ENCODE results near the gene LPA. TPM values are rescaled to one million over a fixed set of nuclear protein-coding genes. Genes with fewer than 3 reads are reported as not detected.

Gene LPA
- total RNA-seq, 1 experiment from 2014 or later, result 0.13 TPM

DNA sequence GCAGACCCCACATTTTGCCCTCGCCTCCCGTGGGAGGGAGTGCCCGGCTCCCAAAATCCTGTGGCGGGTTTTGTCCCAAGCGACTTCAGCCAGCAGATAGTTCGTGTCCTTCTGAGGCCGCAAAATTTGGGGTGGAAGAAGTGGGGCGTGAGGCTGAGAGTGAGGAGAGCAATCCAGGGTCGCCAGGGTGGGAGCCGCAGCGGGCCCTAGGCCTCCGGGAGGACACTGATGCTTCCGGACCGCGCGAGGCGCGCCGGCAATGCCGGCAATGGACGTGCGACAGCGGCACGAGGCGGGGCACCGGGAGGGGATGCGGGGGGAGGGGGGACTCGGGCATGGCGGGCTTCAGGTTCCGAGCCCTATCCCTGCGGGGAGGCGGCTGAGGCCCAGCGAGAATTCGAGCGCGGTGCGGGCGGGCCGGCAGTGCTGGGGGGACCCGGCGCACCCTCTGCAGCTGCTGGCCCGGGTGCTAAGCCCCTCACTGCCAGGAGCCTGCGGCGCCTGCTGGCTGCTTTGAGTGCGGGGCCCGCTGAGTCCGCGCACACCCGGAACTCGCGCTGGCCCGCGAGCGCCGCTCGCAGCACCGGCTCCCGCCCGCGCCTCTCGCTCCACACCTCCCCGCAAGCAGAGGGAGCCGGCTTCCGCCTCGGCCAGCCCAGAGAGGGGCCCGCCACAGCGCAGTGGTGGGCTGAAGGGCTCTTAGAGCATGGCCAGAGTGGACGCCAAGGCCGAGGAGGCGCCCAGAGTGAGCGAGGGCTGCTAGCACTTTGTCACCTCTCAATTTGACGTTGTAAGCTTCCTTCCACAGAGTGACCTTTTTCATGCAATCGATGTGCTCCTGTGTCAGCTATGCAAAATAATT lies 143.8 kb downstream of the LPA start:
- H3K4ac ChIP-seq (ENCODE audit: low read depth, low read length), result no peak overlapping the region
- DNase-seq, result peak; percentile 80
- Mint-ChIP-seq H3K36me3 (ENCODE audit: insufficient read depth in 1 of 3, low read depth in 3 of 3) (peaks cover 0 to 5% (median 3%) of the 10 kb centered on the region in 3 experiments; a peak in 1 of 7 replicates), H3K27me3 (ENCODE audit: low read depth) (peaks cover 2% of the 10 kb centered on the region), H3K9me3 (peaks cover 5 to 9% of the 10 kb centered on the region in 2 experiments), H3K4me1 (peaks cover 21 to 24% of the 10 kb centered on the region in 2 experiments), H3K27ac (peak overlapping the region in 2 of 3 experiments; percentile 87 to 93; a peak in 3 of 7 replicates), H3K4me3 (peak overlapping the region; percentile 87 to 90)
- H3K23ac ChIP-seq (ENCODE audit: insufficient read length, low read depth, low read length), result no peak overlapping the region
- no peaks in the 10 kb centered on the region for H3K27me3 ChIP-seq (ENCODE audit: insufficient read depth, low read length)
- no peaks in the 10 kb centered on the region for H3K79me2 ChIP-seq (ENCODE audit: insufficient read depth, low read length)
- H2AK5ac ChIP-seq (ENCODE audit: insufficient read length, low read length), result no peak overlapping the region
- H3K4me2 ChIP-seq (ENCODE audit: insufficient read depth, insufficient read length, low read length), result peak overlapping the region; percentile 65
- H3K23me2 ChIP-seq (ENCODE audit: insufficient read length, low read depth, low read length, poor library complexity, severe bottlenecking), result peaks cover 5% of the 10 kb centered on the region
- peak overlapping the region; percentile 64 for H2BK12ac ChIP-seq (ENCODE audit: insufficient read length, low read depth, low read length)
- H3K56ac ChIP-seq (ENCODE audit: insufficient read length, low read depth, low read length), result no peak overlapping the region
- H3K18ac ChIP-seq (ENCODE audit: insufficient read length, low read depth, low read length), result peak overlapping the region; percentile 93
- no peaks in the 10 kb centered on the region for H3K79me1 ChIP-seq (ENCODE audit: insufficient read depth, low read depth, low read length, poor library complexity, severe bottlenecking)
- no peak overlapping the region for H4K8ac ChIP-seq (replicated peaks; ENCODE audit: insufficient read length, low read depth, low read length)
- peak overlapping the region; percentile 93 for H3T11ph ChIP-seq (ENCODE audit: low read length)
- peaks cover 2% of the 10 kb centered on the region for H4K20me1 ChIP-seq (ENCODE audit: control insufficient read depth, insufficient read depth, insufficient read length)
- peak overlapping the region; percentile 94 for H2AFZ ChIP-seq (ENCODE audit: low read length)
- WGBS (ENCODE audit: extremely low coverage, insufficient read length, low lambda C conversion rate), result no CpG with 5 or more reads among the region's 73 CpGs
- H2BK5ac ChIP-seq (ENCODE audit: insufficient read length, low read length), result no peak overlapping the region
- no peak overlapping the region for H2BK15ac ChIP-seq (ENCODE audit: low read depth, low read length)
- H2BK120ac ChIP-seq (ENCODE audit: low read depth, low read length, poor library complexity, severe bottlenecking), result peak overlapping the region; percentile 69
- no peak overlapping the region for H3K27ac ChIP-seq (ENCODE audit: insufficient read length, low read depth, low read length)
- no peak overlapping the region for H2BK20ac ChIP-seq (ENCODE audit: low read depth, low read length, poor library complexity, severe bottlenecking)
- no peak overlapping the region for H4K5ac ChIP-seq (ENCODE audit: insufficient read length, low read depth, low read length)
- peak overlapping the region; percentile 99 for H3K14ac ChIP-seq (ENCODE audit: insufficient read depth, low read length)
- H3K9ac ChIP-seq (ENCODE audit: extremely low read depth, insufficient read length, low read length), result peak overlapping the region; percentile 79
- H4K91ac ChIP-seq (ENCODE audit: insufficient read length, low read depth, low read length), result no peak overlapping the region
- TF ChIP-seq, protein P1, sequence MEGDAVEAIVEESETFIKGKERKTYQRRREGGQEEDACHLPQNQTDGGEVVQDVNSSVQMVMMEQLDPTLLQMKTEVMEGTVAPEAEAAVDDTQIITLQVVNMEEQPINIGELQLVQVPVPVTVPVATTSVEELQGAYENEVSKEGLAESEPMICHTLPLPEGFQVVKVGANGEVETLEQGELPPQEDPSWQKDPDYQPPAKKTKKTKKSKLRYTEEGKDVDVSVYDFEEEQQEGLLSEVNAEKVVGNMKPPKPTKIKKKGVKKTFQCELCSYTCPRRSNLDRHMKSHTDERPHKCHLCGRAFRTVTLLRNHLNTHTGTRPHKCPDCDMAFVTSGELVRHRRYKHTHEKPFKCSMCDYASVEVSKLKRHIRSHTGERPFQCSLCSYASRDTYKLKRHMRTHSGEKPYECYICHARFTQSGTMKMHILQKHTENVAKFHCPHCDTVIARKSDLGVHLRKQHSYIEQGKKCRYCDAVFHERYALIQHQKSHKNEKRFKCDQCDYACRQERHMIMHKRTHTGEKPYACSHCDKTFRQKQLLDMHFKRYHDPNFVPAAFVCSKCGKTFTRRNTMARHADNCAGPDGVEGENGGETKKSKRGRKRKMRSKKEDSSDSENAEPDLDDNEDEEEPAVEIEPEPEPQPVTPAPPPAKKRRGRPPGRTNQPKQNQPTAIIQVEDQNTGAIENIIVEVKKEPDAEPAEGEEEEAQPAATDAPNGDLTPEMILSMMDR (conservative IDR thresholded peaks at IDR 0.05), result no peak; the same call in 1 of the 3 replicates
- H3K4me1 ChIP-seq (ENCODE audit: insufficient read depth, low read length), result no peaks in the 10 kb centered on the region
- H3K9me3 ChIP-seq (ENCODE audit: control insufficient read depth, low read depth, low read length), result no peaks in the 10 kb centered on the region

Data from H9 (cell line).